ENCODE data around the gene ZNF2. TPM values are rescaled to one million over a fixed set of nuclear protein-coding genes. Genes with fewer than 3 reads are reported as not detected.

The ZNF2 gene
- total RNA-seq, 2 experiments from 2014 or later: 3.4 to 4.6 TPM

GRCh38 chr2:95166065-95166763 lies 605 bp downstream of the ZNF2 start:
- H3K4me2 ChIP-seq (ENCODE audit: low read length): peak overlapping the region; percentile 99
- peak overlapping the region; percentile 97 for H3K4me3 ChIP-seq (ENCODE audit: low read depth, low read length, poor library complexity, severe bottlenecking)
- no peak for TF ChIP-seq EZH2phosphoT487 (IDR thresholded peaks at IDR 0.05; ENCODE audit: borderline replicate concordance, low read depth, low read length)
- no peak for TF ChIP-seq CTCF (conservative IDR thresholded peaks at IDR 0.05; ENCODE audit: low read length)
- intact Hi-C loops (cut with micrococcal nuclease; ENCODE audit: unreplicated experiment): no loop called here
- H3K27ac ChIP-seq (ENCODE audit: low read depth, low read length, poor library complexity, severe bottlenecking): no peak overlapping the region
- ChIA-PET POLR2A (interaction anchor here (0.9 to 3.5 kb wide), 7 partner anchors 11 to 236 kb away, joined by 3 to 20 read pairs (median 4); partner anchors contain the start of genes FAHD2A and MRPS5), CTCF (ENCODE audit: unreplicated experiment) (no interaction called here)
- peak overlapping the region; percentile 79 for H2AFZ ChIP-seq (ENCODE audit: low read length)
- TSS peak; percentile 89 for BruUV-seq (replicated peaks)
- no peaks in the 10 kb centered on the region for H3K36me3 ChIP-seq (ENCODE audit: insufficient read depth, low read length)
- peaks cover 17% of the 10 kb centered on the region for H3K4me1 ChIP-seq (ENCODE audit: insufficient read depth, low read length, poor library complexity, severe bottlenecking)
- no peak for DNase-seq (ENCODE audit: low spot score)
- no peaks in the 10 kb centered on the region for H3K9me2 ChIP-seq (ENCODE audit: insufficient read depth, low read length)
- H3K79me2 ChIP-seq (ENCODE audit: insufficient read depth, low read depth, low read length): peaks cover 18% of the 10 kb centered on the region; the same call in 1 of the 2 replicates
- H4K20me1 ChIP-seq (ENCODE audit: insufficient read depth, low read length): no peaks in the 10 kb centered on the region
- no peaks in the 10 kb centered on the region for H3K9me3 ChIP-seq (ENCODE audit: low read length)

DNA sequence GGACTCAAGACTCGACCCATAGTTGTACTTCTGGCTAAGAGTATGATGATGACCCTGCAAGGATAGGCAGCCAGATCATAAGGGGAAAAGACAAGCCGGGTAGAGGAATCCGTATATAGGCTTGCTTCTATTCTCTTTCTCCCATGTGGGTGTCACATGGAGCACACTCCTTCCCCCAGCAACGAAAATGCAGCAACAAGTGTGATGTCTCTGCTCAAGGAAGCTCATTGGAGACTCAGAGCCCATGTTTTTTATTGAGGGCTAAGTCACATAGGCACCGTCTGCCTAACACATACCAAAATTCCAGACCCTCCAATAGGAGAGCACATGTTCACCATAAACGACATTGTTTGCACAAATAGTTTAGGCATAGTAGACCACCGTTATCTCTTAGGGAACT lies 6.3 kb downstream of the ZNF2 start:
- H3K79me2 ChIP-seq (ENCODE audit: insufficient read depth, low read depth, low read length): no peaks in the 10 kb centered on the region
- no peaks in the 10 kb centered on the region for H3K36me3 ChIP-seq (ENCODE audit: insufficient read depth, low read length)
- no peaks in the 10 kb centered on the region for H4K20me1 ChIP-seq (ENCODE audit: insufficient read depth, low read length)
- H3K27ac ChIP-seq (ENCODE audit: low read depth, low read length, poor library complexity, severe bottlenecking): no peak overlapping the region
- peaks cover under 1% of the 10 kb centered on the region for H3K4me1 ChIP-seq (ENCODE audit: insufficient read depth, low read length, poor library complexity, severe bottlenecking)
- no peak overlapping the region for H3K4me2 ChIP-seq (ENCODE audit: low read length)
- intact Hi-C loops (cut with micrococcal nuclease; ENCODE audit: unreplicated experiment): no loop called here
- no TSS peak for BruUV-seq (replicated peaks)
- H3K9me2 ChIP-seq (ENCODE audit: insufficient read depth, low read length): no peaks in the 10 kb centered on the region
- DNase-seq (ENCODE audit: low spot score): no peak
- no peaks in the 10 kb centered on the region for H3K9me3 ChIP-seq (ENCODE audit: low read length)
- H3K4me3 ChIP-seq (ENCODE audit: low read depth, low read length, poor library complexity, severe bottlenecking): no peak overlapping the region
- TF ChIP-seq EZH2phosphoT487 (IDR thresholded peaks at IDR 0.05; ENCODE audit: borderline replicate concordance, low read depth, low read length): no peak
- no peak for TF ChIP-seq CTCF (conservative IDR thresholded peaks at IDR 0.05; ENCODE audit: low read length)
- CTCF ChIA-PET (ENCODE audit: unreplicated experiment): no interaction called here
- H2AFZ ChIP-seq (ENCODE audit: low read length): no peak overlapping the region
- POLR2A ChIA-PET: no interaction called here

DNA sequence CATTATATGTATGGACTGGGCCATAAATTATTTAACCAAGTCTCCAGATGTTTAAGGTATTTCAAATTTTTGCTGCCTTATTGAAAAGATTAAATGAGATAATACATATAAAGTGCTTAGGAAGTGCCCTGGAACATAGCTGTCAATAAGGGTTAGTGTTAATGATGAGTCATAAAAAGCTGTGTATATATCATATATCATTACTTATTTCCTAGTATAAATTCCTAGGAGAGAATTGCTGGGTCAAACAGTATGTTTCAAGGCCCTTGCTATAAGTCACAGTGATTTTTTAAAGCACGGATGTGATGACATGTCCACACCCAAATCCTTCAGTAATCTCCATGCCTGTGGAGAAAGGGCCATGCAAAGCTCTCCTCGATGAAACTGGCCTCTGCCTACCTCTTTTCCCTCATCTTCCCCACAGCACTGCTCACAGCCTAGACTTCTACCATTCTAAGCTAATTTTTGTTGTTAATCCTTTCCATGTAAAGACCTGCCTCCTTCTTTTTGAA lies 8.5 kb downstream of the ZNF2 start:
- Histone ChIP-seq H3K36me3 (ENCODE audit: insufficient read depth, low read length) (no peaks in the 10 kb centered on the region), H3K4me3 (ENCODE audit: low read depth, low read length, poor library complexity, severe bottlenecking) (no peak overlapping the region), H3K79me2 (ENCODE audit: insufficient read depth, low read depth, low read length) (no peaks in the 10 kb centered on the region), H3K9me2 (ENCODE audit: insufficient read depth, low read length) (no peaks in the 10 kb centered on the region), H4K20me1 (ENCODE audit: insufficient read depth, low read length) (no peaks in the 10 kb centered on the region), H3K9me3 (ENCODE audit: low read length) (no peaks in the 10 kb centered on the region), H3K27ac (ENCODE audit: low read depth, low read length, poor library complexity, severe bottlenecking) (no peak overlapping the region), H3K4me1 (ENCODE audit: insufficient read depth, low read length, poor library complexity, severe bottlenecking) (no peaks in the 10 kb centered on the region), H2AFZ (ENCODE audit: low read length) (no peak overlapping the region), H3K4me2 (ENCODE audit: low read length) (no peak overlapping the region)
- TF ChIP-seq EZH2phosphoT487 (IDR thresholded peaks at IDR 0.05; ENCODE audit: borderline replicate concordance, low read depth, low read length): no peak
- TF ChIP-seq CTCF (conservative IDR thresholded peaks at IDR 0.05; ENCODE audit: low read length): no peak
- ChIA-PET CTCF (ENCODE audit: unreplicated experiment) (no interaction called here), POLR2A (interaction anchor here (0.5 to 0.6 kb wide), 2 partner anchors 10 to 1684 kb away, joined by 3 read pairs; partner anchors contain the start of gene ANKRD39)
- intact Hi-C loops (cut with micrococcal nuclease; ENCODE audit: unreplicated experiment): no loop called here
- no peak for DNase-seq (ENCODE audit: low spot score)
- BruUV-seq (replicated peaks): no TSS peak

Measured in OCI-LY7 (cell line).